CD4-positive, CD25-positive, alpha-beta regulatory T cell (primary cell): ENCODE measurements around the gene IFITM1. TPM values are rescaled to one million over a fixed set of nuclear protein-coding genes. Genes with fewer than 3 reads are reported as not detected.

ENCODE experiments used
- ATAC-seq, 2 donors: fragments of 150-1000 bp; cut with Tn5 transposase; one replicate each; pipeline ENCODE4 v1.10.0; 2021; ENCODE audit warnings: low read depth in 2 of 2, moderate number of reproducible peaks in 2 of 2, moderate library complexity in 1 of 2
- DNase-seq, 3 donors: peaks; one replicate each; pipeline versions ENCODE4 v3.0.0 to v3.0.0-alpha.2; 2012 to 2022; ENCODE audit warnings: mixed read lengths in 1 of 3
- H3K27ac ChIP-seq: one replicate; pipeline ENCODE4 v1.7.0; 2013; ENCODE audit warnings: mild to moderate bottlenecking, low read length; ENCODE audit not compliant: insufficient read depth, poor library complexity, severe bottlenecking
- H3K27me3 ChIP-seq: one replicate; pipeline ENCODE4 v1.7.0; 2013; ENCODE audit warnings: low read length; ENCODE audit not compliant: control insufficient read depth, insufficient read depth
- H3K36me3 ChIP-seq: one replicate; pipeline ENCODE4 v1.7.0; 2013; ENCODE audit warnings: mild to moderate bottlenecking, low read length, moderate library complexity; ENCODE audit not compliant: control insufficient read depth, insufficient read depth
- H3K4me1 ChIP-seq: 2 replicates; pipeline ENCODE4 v1.7.0; 2013; ENCODE audit warnings: mild to moderate bottlenecking, low read length; ENCODE audit not compliant: insufficient read depth, control insufficient read depth, poor library complexity, severe bottlenecking
- H3K4me3 ChIP-seq: one replicate; pipeline ENCODE4 v1.7.0; 2013; ENCODE audit warnings: low read depth, mild to moderate bottlenecking, low read length, moderate library complexity
- H3K9me3 ChIP-seq, 2 experiments: 1 replicate in 1 of 2; 2 replicates in 1 of 2; pipeline ENCODE4 v1.7.0; 2013; ENCODE audit warnings: low read length in 2 of 2, mild to moderate bottlenecking in 1 of 2, moderate library complexity in 1 of 2; ENCODE audit not compliant: control insufficient read depth in 2 of 2
- H3K27ac Mint-ChIP-seq, 3 donors: one replicate each; pipeline ENCODE4 v1.8.0; 2020 to 2022; ENCODE audit warnings: mild to moderate bottlenecking in 3 of 3, mixed read lengths in 3 of 3, moderate library complexity in 2 of 3
- H3K27me3 Mint-ChIP-seq: one replicate; pipeline ENCODE4 v1.8.0; 2022; ENCODE audit warnings: mild to moderate bottlenecking, mixed read lengths
- H3K36me3 Mint-ChIP-seq: one replicate; pipeline ENCODE4 v1.8.0; 2020; ENCODE audit warnings: mixed read lengths
- H3K4me1 Mint-ChIP-seq, 4 donors: one replicate each; pipeline ENCODE4 v1.8.0; 2020 to 2022; ENCODE audit warnings: mixed read lengths in 4 of 4, mild to moderate bottlenecking in 1 of 4
- H3K4me3 Mint-ChIP-seq, 4 donors: one replicate each; pipeline ENCODE4 v1.8.0; 2020 to 2022; ENCODE audit warnings: mild to moderate bottlenecking in 4 of 4, mixed read lengths in 4 of 4, moderate library complexity in 3 of 4
- H3K9me3 Mint-ChIP-seq, 7 donors: one replicate each; pipeline ENCODE4 v1.8.0; 2020 to 2022; ENCODE audit warnings: mixed read lengths in 7 of 7, mild to moderate bottlenecking in 3 of 7, moderate library complexity in 2 of 7
- polyA plus RNA-seq, 4 donors: library from polyadenylated mRNA; unstranded; fragments of 300-500 nt; fragmentation: Illumina TruSeq; gene quantifications; one replicate each; pipeline ENCODE4 v1.2.3, GENCODE V29; 2021
- total RNA-seq: library from RNA; stranded (reverse); gene quantifications from one replicate; pipeline ENCODE4 v1.2.3, GENCODE V29; 2022

Gene IFITM1
- total and polyA plus RNA-seq, 5 donors from 2014 or later, result 320 to 1,544 (median 1,395) TPM

GRCh38 chr11:298406-299065 is 15.3 kb upstream of the IFITM1 start:
- no peak overlapping the region for H3K27ac Mint-ChIP-seq
- H3K4me3 ChIP-seq, result no peak overlapping the region
- peaks cover 6 to 20% (median 12%) of the 10 kb centered on the region in 4 donors for H3K4me1 Mint-ChIP-seq

GRCh38 chr11:299081-299891 is 14.6 kb upstream of the IFITM1 start, which contains the start of gene IFITM5:
TSS of gene IFITM5 (minus strand) at chr11:299526. CDS start at chr11:299490, 36 bp downstream.
- Mint-ChIP-seq H3K9me3 (no peaks in the 10 kb centered on the region), H3K36me3 (no peaks in the 10 kb centered on the region), H3K27me3 (peaks cover 14% of the 10 kb centered on the region), H3K4me1 (peaks cover 6 to 24% (median 14%) of the 10 kb centered on the region in 4 donors), H3K4me3 (peak within 1 kb of the TSS in 1 of 4 donors; percentile 16), H3K27ac (no peak within 1 kb of the TSS)
- Histone ChIP-seq H3K4me1 (peaks cover 18% of the 10 kb centered on the region), H3K27ac (no peak within 1 kb of the TSS), H3K27me3 (no peaks in the 10 kb centered on the region), H3K36me3 (no peaks in the 10 kb centered on the region), H3K4me3 (no peak within 1 kb of the TSS), H3K9me3 (no peaks in the 10 kb centered on the region)
- DNase-seq (no peak), ATAC-seq (no peak)

More at GRCh38 chr11:298406-299065, 15.3 kb upstream of the IFITM1 start:
- Histone ChIP-seq H3K36me3 (no peaks in the 10 kb centered on the region), H3K27ac (no peak overlapping the region), H3K4me1 (peaks cover 18% of the 10 kb centered on the region), H3K27me3 (no peaks in the 10 kb centered on the region), H3K9me3 (no peaks in the 10 kb centered on the region)
- ATAC-seq (no peak), DNase-seq (no peak)
- H3K9me3 Mint-ChIP-seq, result no peaks in the 10 kb centered on the region
- peaks cover 14% of the 10 kb centered on the region for H3K27me3 Mint-ChIP-seq
- H3K36me3 Mint-ChIP-seq, result no peaks in the 10 kb centered on the region
- no peak overlapping the region for H3K4me3 Mint-ChIP-seq

- H3K27me3 ChIP-seq, result no peaks in the 10 kb centered on the region
- peak overlapping the region in 1 of 4 donors; percentile 16 for H3K4me3 Mint-ChIP-seq
- H3K36me3 Mint-ChIP-seq, result no peaks in the 10 kb centered on the region
- H3K9me3 Mint-ChIP-seq, result no peaks in the 10 kb centered on the region
- no peak overlapping the region for H3K27ac Mint-ChIP-seq
- DNase-seq (no peak), ATAC-seq (peak in 1 of 2 donors; percentile 9)
- H3K27ac ChIP-seq, result no peak overlapping the region
- no peaks in the 10 kb centered on the region for H3K9me3 ChIP-seq
- peaks cover 14% of the 10 kb centered on the region for H3K27me3 Mint-ChIP-seq
- H3K4me3 ChIP-seq, result no peak overlapping the region
- H3K36me3 ChIP-seq, result no peaks in the 10 kb centered on the region
- H3K4me1 ChIP-seq, result peaks cover 23% of the 10 kb centered on the region
- peaks cover 7 to 28% (median 17%) of the 10 kb centered on the region in 4 donors for H3K4me1 Mint-ChIP-seq
These were observed 13.7 kb upstream of the IFITM1 start for GRCh38 chr11:299951-300735.

GRCh38 chr11:303363-303762 is 10.5 kb upstream of the IFITM1 start:
- Mint-ChIP-seq H3K9me3 (no peaks in the 10 kb centered on the region), H3K36me3 (no peaks in the 10 kb centered on the region), H3K4me3 (no peak overlapping the region), H3K27ac (peak overlapping the region in 1 of 3 donors; percentile 4), H3K4me1 (peaks cover 10 to 40% (median 24%) of the 10 kb centered on the region in 4 donors), H3K27me3 (peaks cover 20% of the 10 kb centered on the region)
- no peaks in the 10 kb centered on the region for H3K9me3 ChIP-seq
- ATAC-seq (no peak), DNase-seq (no peak)
- no peak overlapping the region for H3K4me3 ChIP-seq
- H3K27ac ChIP-seq, result no peak overlapping the region
- H3K4me1 ChIP-seq, result peaks cover 27% of the 10 kb centered on the region
- H3K27me3 ChIP-seq, result no peaks in the 10 kb centered on the region
- H3K36me3 ChIP-seq, result no peaks in the 10 kb centered on the region

- Mint-ChIP-seq H3K9me3 (no peaks in the 10 kb centered on the region), H3K4me1 (peaks cover 11 to 46% (median 28%) of the 10 kb centered on the region in 4 donors), H3K36me3 (no peaks in the 10 kb centered on the region), H3K4me3 (no peak overlapping the region), H3K27me3 (peaks cover 20% of the 10 kb centered on the region), H3K27ac (no peak overlapping the region)
- H3K27ac ChIP-seq, result no peak overlapping the region
- peaks cover 28% of the 10 kb centered on the region for H3K4me1 ChIP-seq
- H3K27me3 ChIP-seq, result no peaks in the 10 kb centered on the region
- no peaks in the 10 kb centered on the region for H3K9me3 ChIP-seq
- H3K36me3 ChIP-seq, result no peaks in the 10 kb centered on the region
- DNase-seq (no peak), ATAC-seq (no peak)
- H3K4me3 ChIP-seq, result no peak overlapping the region
These were observed 9.8 kb upstream of the IFITM1 start for GRCh38 chr11:304061-304506.

- Histone ChIP-seq H3K9me3 (no peaks in the 10 kb centered on the region), H3K27ac (no peak overlapping the region), H3K27me3 (no peaks in the 10 kb centered on the region), H3K4me1 (peaks cover 39% of the 10 kb centered on the region), H3K4me3 (no peak overlapping the region), H3K36me3 (no peaks in the 10 kb centered on the region)
- Mint-ChIP-seq H3K27ac (peak overlapping the region; percentile 5 to 52 (median 8)), H3K36me3 (no peaks in the 10 kb centered on the region), H3K4me3 (peak overlapping the region; percentile 24 to 87 (median 58)), H3K4me1 (peaks cover 17 to 54% (median 35%) of the 10 kb centered on the region in 4 donors), H3K27me3 (peaks cover 20% of the 10 kb centered on the region), H3K9me3 (peaks cover 0 to 1% (median 0%) of the 10 kb centered on the region in 7 donors)
- ATAC-seq, result peak in 1 of 2 donors; percentile 21
- DNase-seq, result peak; percentile 43 to 80 (median 71)
These were observed 8.7 kb upstream of the IFITM1 start for GRCh38 chr11:304915-305843.
